AG10803 (cell line): ENCODE data around the gene SPACA6.

Experiments used
- DNase-seq: peaks from one replicate; pipeline ENCODE4 v3.0.0; 2010; ENCODE audit warnings: low read depth
- H3K4me3 ChIP-seq: 2 replicates; pipeline ENCODE4 v1.5.1; 2011; ENCODE audit warnings: mild to moderate bottlenecking, low read length, control low read depth
- CTCF ChIP-seq: conservative IDR thresholded peaks from 2 replicates; pipeline ENCODE4 v1.5.1; 2011; ENCODE audit warnings: mild to moderate bottlenecking, low read length, control low read depth, inconsistent platforms

Gene SPACA6

DNA sequence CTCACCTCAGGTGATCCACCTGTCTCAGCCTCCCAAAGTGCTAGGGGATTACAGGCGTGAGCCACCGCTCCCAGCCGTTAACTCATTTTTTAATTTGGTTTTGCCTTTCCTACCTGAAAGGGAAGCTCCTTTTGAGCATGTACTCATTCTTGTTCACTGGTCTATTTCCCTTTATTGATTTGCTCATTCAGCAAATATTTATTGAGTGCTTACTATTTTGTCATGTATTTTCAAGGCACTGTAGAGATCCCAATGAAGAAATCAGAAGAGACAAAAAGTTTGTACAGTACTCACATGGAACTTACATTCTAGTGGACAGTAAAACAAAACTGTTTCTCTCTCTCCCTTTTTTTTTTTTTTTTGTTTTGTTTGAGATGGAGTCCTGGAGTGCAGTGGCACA, 13.8 kb downstream of the SPACA6 start:
- no peak overlapping the region for H3K4me3 ChIP-seq
- TF ChIP-seq CTCF = no peak
- DNase-seq = no peak

DNA sequence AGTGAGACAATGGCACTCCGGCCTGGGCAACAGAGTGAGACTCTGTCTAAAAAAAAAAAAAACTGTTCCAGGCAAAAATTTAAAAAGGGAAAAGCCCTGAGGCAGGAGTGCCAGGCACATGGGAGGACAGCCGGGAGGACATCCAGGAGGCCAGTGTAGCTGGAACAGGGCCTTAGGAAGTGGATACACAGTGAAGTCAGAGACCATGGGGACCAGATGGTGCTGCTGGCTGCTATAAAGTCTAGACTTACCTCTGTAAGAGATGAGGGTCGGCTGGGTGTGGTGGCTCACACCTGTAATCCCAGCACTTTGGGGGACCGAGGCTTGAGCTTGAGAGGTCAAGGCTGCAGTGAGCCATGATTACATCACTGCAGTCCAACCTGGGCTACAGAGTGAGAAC, 15.7 kb downstream of the SPACA6 start:
- H3K4me3 ChIP-seq = no peak overlapping the region
- no peak for DNase-seq
- no peak for TF ChIP-seq CTCF

- DNase-seq = no peak
- no peak for TF ChIP-seq CTCF
- H3K4me3 ChIP-seq = no peak overlapping the region
Observed at GRCh38 chr19:51709575-51709974, 16.4 kb downstream of the SPACA6 start.

- peak; percentile 64 for DNase-seq
- TF ChIP-seq CTCF = no peak
Observed at GRCh38 chr19:51710163-51710562, 17.0 kb downstream of the SPACA6 start.

DNA sequence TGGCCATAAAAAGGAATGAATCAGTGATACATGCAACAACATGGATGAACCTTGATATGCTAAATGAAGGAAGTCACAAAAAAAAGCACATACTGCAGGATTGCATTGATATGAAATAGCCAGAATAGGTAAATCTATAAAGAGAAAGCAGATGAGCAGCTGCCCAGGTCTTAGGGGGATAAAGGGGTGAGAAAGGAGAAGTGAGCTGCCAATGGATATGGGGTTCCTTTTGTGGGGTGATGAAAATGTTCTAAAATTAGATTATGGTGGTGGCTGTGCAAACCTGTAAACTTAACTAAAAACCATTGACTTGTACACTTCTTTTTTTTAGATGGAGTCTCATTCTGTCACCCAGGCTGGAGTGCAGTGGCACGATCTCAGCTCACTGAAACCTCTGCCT, 18.6 kb downstream of the SPACA6 start:
- H3K4me3 ChIP-seq = no peak overlapping the region
- DNase-seq = no peak
- TF ChIP-seq CTCF = no peak

More at GRCh38 chr19:51710163-51710562, 17.0 kb downstream of the SPACA6 start:
- no peak overlapping the region for H3K4me3 ChIP-seq

GRCh38 chr19:51712461-51713081, 19.4 kb downstream of the SPACA6 start:
- peak; percentile 42 for DNase-seq
- no peak overlapping the region for H3K4me3 ChIP-seq
- peak; percentile 60 for TF ChIP-seq CTCF
